HUES64 (cell line): ENCODE data around the gene C1QTNF2.

Experiments used
- H3K27ac ChIP-seq: 2 replicates; pipeline ENCODE4 v1.7.0; 2013; ENCODE audit warnings: low read depth, low read length, inconsistent platforms
- H3K27me3 ChIP-seq: 2 replicates; pipeline ENCODE4 v1.6.1; 2013; ENCODE audit warnings: mild to moderate bottlenecking, low read length; ENCODE audit not compliant: insufficient read depth
- H3K36me3 ChIP-seq: 2 replicates; pipeline ENCODE4 v1.6.1; 2013; ENCODE audit warnings: mild to moderate bottlenecking, low read length; ENCODE audit not compliant: insufficient read depth
- H3K4me1 ChIP-seq: 2 replicates; pipeline ENCODE4 v1.6.1; 2013; ENCODE audit warnings: mild to moderate bottlenecking, low read length, moderate library complexity; ENCODE audit not compliant: insufficient read depth
- H3K4me3 ChIP-seq: 2 replicates; pipeline ENCODE4 v1.5.1; 2013; ENCODE audit warnings: mild to moderate bottlenecking, low read length, moderate library complexity
- H3K9ac ChIP-seq: 2 replicates; pipeline ENCODE4 v1.6.1; 2013; ENCODE audit warnings: mild to moderate bottlenecking, low read depth, low read length
- H3K9me3 ChIP-seq: 2 replicates; pipeline ENCODE4 v1.6.1; 2013; ENCODE audit warnings: low read depth, low read length; ENCODE audit not compliant: insufficient read depth
- WGBS: fragments of 150-250, 120-280 bp; methylation state at CpG from one replicate; pipeline ENCODE4 v1.1.7; 2013; ENCODE audit warnings: missing lambda C conversion rate; 5-methylcytosine and 5-hydroxymethylcytosine counted together

The C1QTNF2 gene

DNA sequence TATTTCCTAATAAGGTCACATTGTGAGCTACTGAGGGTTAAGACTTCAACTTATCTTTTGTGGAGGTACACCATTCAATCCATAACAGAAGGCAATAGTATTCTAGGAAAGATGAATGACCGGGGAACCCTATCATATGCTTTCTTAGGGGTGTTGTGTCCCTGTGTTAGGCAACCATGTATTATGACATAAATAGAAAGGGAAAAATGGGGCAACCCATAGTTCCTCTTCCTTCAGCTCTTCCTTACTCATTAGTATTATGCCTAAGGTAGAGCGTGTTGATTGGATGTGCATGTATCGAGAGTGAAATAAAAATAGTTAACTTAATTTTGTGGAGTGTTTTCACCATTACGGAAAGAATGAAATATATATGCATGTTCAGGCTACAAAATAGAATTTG lies 52.0 kb downstream of the C1QTNF2 start:
- no peaks in the 10 kb centered on the region for H3K9me3 ChIP-seq
- no peaks in the 10 kb centered on the region; the same call in 1 of the 2 replicates for H3K27me3 ChIP-seq
- H3K4me3 ChIP-seq, result no peak overlapping the region
- 98% methylated on average over 3 of the region's 4 CpGs for WGBS
- peaks cover 17% of the 10 kb centered on the region for H3K4me1 ChIP-seq
- H3K27ac ChIP-seq, result no peak overlapping the region
- no peaks in the 10 kb centered on the region for H3K36me3 ChIP-seq
- no peak overlapping the region for H3K9ac ChIP-seq

DNA sequence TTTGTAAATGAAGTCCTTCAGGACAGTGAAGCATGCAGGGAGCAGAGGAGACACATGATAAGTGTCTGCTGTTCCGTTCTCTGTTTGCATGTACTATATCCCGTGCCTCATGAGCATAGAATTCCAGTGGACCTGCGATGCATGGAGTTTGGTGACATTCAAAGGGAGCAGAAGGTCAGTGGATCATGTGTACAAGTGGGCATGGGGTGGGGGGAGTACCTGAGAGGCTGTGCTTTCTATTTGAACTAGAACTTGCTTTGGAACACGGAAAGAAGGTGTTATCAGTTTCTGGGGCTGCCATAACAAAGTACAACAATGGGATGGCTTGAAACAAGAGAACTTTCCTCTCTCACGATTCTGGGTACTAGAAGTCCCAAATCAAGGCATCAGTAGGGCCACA lies 53.0 kb downstream of the C1QTNF2 start:
- WGBS, result 91% methylated on average over 5 of the region's 5 CpGs

DNA sequence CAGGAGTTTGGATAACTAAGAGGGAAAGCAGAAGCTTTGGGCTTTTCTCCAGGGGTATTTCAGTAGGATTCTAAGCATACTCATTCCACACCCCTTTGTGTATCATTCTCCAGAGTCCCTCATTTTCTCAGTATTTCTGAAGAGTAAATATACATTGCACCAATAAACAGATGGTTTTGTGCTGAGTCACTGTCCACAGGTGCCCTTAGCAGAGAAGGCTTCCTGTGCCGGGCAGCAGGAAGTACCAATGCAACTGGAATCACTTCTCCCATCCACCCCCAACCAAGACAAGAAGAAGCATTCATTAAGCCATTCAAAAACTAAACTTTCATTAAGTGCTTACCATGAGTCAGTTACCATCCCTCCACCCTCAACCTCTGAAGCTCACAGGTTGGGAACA lies 54.5 kb downstream of the C1QTNF2 start:
- H3K4me3 ChIP-seq, result no peak overlapping the region
- H3K36me3 ChIP-seq, result no peaks in the 10 kb centered on the region
- peak overlapping the region; percentile 9; the same call in 1 of the 2 replicates for H3K27ac ChIP-seq
- H3K4me1 ChIP-seq, result peaks cover 23% of the 10 kb centered on the region
- no peaks in the 10 kb centered on the region; the same call in 1 of the 2 replicates for H3K27me3 ChIP-seq
- H3K9ac ChIP-seq, result no peak overlapping the region
- H3K9me3 ChIP-seq, result no peaks in the 10 kb centered on the region
- 63% methylated on average over 1 of the region's 1 CpG for WGBS

More for the DNA sequence above, 53.0 kb downstream of the C1QTNF2 start:
- Histone ChIP-seq H3K9ac (no peak overlapping the region), H3K9me3 (no peaks in the 10 kb centered on the region), H3K36me3 (no peaks in the 10 kb centered on the region), H3K27ac (no peak overlapping the region), H3K27me3 (no peaks in the 10 kb centered on the region; the same call in 1 of the 2 replicates), H3K4me3 (no peak overlapping the region), H3K4me1 (peaks cover 22% of the 10 kb centered on the region)

DNA sequence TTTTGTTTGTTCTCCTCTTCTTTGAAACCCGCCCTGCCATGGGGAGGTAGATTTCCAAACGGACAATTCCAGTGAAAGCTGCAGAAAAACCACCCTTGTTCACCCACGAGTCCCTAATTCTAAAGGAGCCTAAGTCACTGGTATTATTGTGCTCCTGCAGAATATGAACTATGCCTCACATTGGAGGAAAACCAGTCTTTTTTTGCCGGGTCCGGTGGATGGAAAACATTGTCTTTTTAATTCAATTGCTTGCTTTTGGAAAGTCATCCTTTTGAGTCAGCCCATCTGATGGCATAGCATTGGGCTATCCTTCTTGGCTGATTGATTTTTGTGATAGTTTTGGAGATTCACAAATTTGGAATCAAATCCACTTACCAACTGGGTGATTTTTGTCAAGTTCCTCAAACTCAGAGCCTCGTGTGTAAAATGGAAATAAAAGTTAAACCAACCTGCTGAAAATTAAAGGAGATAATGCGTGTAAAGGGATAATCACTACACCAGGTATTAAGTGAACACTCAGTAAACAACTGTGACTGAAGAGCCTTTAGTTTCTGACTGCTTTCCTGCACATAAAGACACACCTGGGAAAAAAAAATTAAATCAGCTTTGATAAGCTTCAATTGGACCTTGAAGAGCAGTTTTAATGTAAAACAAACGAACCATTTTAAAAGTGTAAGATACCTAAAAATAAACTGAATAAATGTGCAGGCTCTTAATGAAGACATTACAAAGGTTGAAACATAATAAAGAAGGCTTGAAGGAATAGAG lies 57.3 kb downstream of the C1QTNF2 start:
- H3K4me1 ChIP-seq, result peaks cover 21% of the 10 kb centered on the region
- 24% methylated on average over 7 of the region's 8 CpGs for WGBS
- H3K36me3 ChIP-seq, result peaks cover 20% of the 10 kb centered on the region
- H3K9ac ChIP-seq, result peak overlapping the region; percentile 86
- peak overlapping the region; percentile 84 for H3K27ac ChIP-seq
- peak overlapping the region; percentile 88 for H3K4me3 ChIP-seq
- H3K27me3 ChIP-seq, result no peaks in the 10 kb centered on the region; the same call in 1 of the 2 replicates
- no peaks in the 10 kb centered on the region for H3K9me3 ChIP-seq

DNA sequence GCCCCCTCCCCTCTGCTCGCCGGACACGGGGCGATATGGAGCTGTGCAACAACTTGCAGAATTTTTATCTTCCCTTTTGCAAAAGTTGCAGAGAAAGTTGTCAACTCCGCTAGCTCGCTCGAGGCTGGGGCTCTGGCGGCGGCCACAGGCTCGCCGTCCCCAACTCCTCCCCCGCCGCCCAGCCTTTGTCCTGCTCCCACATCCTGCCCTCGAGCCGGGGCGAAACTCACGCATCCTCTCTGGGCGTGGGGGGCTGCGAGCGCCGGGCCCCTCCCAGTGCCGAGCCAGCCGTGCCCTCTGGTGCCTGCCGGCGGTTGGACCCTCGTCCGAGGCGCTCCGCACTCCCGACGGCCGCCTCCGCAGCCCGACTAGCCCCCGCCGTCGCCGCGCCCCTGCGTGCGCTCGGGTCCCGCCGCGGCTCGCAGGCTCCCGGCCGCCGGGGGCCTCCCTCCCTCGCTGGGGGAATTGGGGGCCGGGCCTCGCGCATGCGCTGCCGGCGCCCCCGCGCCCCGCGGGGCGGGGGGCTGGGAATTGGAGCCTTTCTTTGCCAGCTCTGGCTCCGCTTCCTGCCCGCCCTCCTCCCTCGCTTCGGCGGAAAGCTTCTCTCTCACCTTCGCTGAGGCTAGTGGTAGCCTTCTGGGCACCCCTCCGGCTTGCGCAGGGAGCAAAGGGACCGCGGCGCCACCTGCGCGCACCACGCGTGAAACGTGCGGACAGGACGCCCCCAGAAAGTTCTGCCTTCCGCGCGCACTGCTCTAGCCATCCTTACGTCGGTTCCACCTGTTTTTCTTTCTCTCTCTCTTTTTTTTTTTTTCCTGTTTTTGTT lies 58.1 kb downstream of the C1QTNF2 start, which contains the start of gene CCNJL:
Gene CCNJL (minus strand): TSS at position 431 of the 826 bp plus-strand sequence. CDS start 641 bp downstream, outside the sequence.
- Histone ChIP-seq H3K9me3 (no peaks in the 10 kb centered on the region), H3K4me1 (peaks cover 21% of the 10 kb centered on the region), H3K36me3 (peaks cover 28% of the 10 kb centered on the region), H3K27me3 (no peaks in the 10 kb centered on the region; the same call in 1 of the 2 replicates), H3K9ac (peak within 1 kb of the TSS; percentile 86), H3K27ac (peak within 1 kb of the TSS; percentile 84), H3K4me3 (peak within 1 kb of the TSS; percentile 88)
- WGBS, result under 1% methylated on average over 84 of the region's 84 CpGs

DNA sequence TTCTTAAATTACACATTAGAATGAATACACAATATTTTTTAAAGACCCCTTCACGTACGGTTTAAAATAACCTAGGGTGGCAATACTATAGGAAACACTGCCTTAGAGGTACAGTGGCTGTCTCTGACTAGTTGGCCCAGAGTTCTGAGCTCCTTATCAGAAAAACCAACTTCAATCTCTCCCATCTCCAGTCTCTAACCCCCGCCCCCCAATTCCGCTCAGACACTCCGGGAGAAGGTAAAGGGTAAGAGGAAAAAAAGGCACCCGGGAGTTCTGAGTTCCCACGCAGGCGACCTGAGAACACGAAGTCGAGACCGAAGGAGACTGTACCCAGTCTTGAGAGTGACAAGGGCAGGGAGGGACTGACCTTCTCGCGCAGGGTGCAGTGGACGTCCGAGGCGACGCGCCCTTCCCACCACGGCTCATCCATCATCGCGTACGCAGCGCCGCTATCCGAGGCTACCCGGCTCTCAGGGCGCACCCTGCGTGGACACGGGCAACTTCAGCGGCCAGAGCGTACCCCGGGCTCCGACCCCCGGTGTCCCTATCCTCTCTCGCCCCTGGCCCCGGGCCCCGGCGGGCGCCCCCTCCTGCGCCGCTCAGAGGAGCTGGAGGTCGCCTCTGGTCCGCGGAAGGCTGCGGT lies 58.8 kb downstream of the C1QTNF2 start:
- H3K27me3 ChIP-seq, result no peaks in the 10 kb centered on the region; the same call in 1 of the 2 replicates
- peak overlapping the region; percentile 86 for H3K9ac ChIP-seq
- H3K4me3 ChIP-seq, result peak overlapping the region; percentile 88
- no peaks in the 10 kb centered on the region for H3K9me3 ChIP-seq
- under 1% methylated on average over 44 of the region's 45 CpGs for WGBS
- peaks cover 35% of the 10 kb centered on the region for H3K36me3 ChIP-seq
- peaks cover 21% of the 10 kb centered on the region for H3K4me1 ChIP-seq
- no peak overlapping the region for H3K27ac ChIP-seq

DNA sequence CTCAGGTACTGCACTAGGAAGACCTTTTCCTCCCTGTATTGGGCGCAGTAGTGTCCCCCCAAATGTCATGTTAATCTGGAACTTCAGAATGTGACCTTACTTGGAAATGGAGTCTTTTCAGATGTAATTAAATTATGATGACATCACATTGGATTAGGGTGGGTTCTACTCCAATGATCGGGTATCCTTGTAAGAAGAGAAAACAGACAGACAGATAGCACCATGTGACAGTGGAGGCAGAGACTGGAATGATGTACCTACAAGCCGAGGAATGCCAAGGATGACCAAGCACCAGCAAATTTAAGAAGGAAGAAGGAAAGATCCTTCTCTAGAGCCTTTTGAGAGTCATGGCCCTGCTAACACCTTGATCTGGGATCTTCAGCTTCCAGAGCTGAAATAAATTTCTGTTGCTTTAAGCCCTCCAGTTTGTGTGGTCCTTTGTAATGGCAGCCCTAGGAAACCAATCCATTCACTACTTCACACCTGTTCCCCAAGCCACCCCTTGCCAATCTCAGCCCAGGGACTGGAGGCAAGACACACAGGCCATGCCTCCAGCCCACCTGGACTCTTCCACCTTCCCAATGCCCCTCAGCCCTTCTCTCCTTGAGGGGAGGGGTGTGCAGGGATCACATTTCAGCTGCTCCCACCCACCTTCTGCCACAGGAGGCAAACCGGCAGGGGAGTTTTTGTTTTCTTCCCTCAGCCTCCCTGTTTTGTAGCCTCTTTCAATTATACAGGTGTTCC lies 59.7 kb downstream of the C1QTNF2 start:
- Histone ChIP-seq H3K9me3 (no peaks in the 10 kb centered on the region), H3K4me3 (peak overlapping the region; percentile 88), H3K27me3 (no peaks in the 10 kb centered on the region; the same call in 1 of the 2 replicates), H3K4me1 (peaks cover 16% of the 10 kb centered on the region), H3K36me3 (peaks cover 36% of the 10 kb centered on the region), H3K9ac (no peak overlapping the region), H3K27ac (no peak overlapping the region)
- WGBS, result 72% methylated on average over 4 of the region's 4 CpGs

DNA sequence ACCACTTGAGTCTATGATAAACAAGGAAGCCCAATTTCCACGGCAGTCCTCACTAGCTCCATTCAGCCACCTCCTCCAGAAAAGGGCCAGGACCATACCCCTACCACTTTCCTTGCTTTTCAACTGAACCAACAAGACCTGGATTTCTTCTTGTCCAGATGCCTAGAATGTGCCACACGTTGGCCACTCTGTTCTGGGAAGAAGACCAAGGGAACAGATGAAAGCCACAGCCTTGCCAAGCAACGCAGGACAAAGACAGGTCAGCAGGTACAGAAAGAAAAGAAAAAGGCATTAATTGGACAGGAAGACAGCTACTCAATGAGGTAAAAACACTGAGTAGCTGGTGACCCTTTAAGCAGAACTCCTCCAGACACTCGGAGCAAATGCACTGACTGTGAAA lies 60.3 kb downstream of the C1QTNF2 start:
- H3K36me3 ChIP-seq, result peaks cover 36% of the 10 kb centered on the region
- no peaks in the 10 kb centered on the region for H3K9me3 ChIP-seq
- WGBS, result 90% methylated on average over 4 of the region's 4 CpGs
- no peak overlapping the region for H3K27ac ChIP-seq
- no peaks in the 10 kb centered on the region; the same call in 1 of the 2 replicates for H3K27me3 ChIP-seq
- peaks cover 13% of the 10 kb centered on the region for H3K4me1 ChIP-seq
- H3K4me3 ChIP-seq, result no peak overlapping the region
- H3K9ac ChIP-seq, result no peak overlapping the region

DNA sequence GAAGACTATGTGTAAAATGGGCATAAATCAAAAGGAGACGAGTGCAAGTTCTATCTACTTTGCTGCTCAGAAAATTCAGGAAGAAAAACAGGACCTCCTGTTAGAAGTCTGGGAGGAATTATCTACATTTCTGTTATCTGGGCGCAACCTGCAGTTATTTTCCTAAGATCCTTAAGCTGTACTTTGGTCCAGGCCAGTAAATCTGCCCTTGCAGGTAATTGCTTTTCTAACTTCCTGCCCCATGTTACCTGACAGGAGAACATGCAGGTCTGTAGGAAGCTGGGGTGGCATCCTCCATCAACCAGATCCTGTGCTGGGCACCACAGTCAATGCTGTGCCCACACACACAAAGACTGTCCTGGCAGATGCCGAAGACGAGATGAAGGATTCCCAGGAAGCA lies 63.7 kb downstream of the C1QTNF2 start:
- H3K4me3 ChIP-seq, result no peak overlapping the region
- H3K27me3 ChIP-seq, result no peaks in the 10 kb centered on the region
- H3K9me3 ChIP-seq, result no peaks in the 10 kb centered on the region
- no peak overlapping the region for H3K9ac ChIP-seq
- WGBS, result 85% methylated on average over 4 of the region's 4 CpGs
- no peak overlapping the region for H3K27ac ChIP-seq
- peaks cover 49% of the 10 kb centered on the region for H3K36me3 ChIP-seq
- peaks cover 7% of the 10 kb centered on the region for H3K4me1 ChIP-seq

DNA sequence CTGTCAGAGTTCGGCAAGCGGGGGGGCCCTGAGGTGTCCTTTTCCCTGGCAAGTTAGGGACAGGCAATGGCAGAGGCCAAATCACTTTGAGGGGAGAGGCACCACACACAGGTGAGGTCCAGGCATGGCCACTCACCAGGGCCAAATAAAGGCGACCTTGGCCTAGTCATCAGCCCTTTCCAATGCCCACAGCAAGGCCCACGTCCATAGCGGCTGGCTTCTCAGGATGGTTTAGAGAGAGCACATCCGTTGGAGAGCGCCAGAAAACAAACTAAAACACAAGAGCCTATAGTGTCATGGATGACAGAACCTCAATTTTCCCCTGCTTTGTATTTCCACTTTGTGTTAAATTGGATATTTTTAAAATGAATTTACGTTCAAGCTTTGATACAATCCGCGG lies 65.1 kb downstream of the C1QTNF2 start:
- Histone ChIP-seq H3K27me3 (no peaks in the 10 kb centered on the region), H3K4me3 (no peak overlapping the region), H3K36me3 (peaks cover 47% of the 10 kb centered on the region), H3K9me3 (no peaks in the 10 kb centered on the region), H3K27ac (no peak overlapping the region), H3K4me1 (0 out of 2 replicates have a peak, but pooled peaks cover 3% of the 10 kb centered on the region), H3K9ac (no peak overlapping the region)
- WGBS, result 93% methylated on average over 10 of the region's 10 CpGs
